HG02798 (cell line): ENCODE data around the gene RAC2.
A peak's percentile ranks its signal among the peaks of the same experiment; 100 is the strongest.
"Not testable (repeated sequence)": the region's sequence is repeated elsewhere in the genome, so short reads cannot be mapped to it uniquely, and the experiment has no call there.

Experiments used
- ATAC-seq: cut with Tn5 transposase; IDR thresholded peaks from one replicate; pipeline ENCODE4 v1.9.1; 2021; ENCODE audit warnings: mild to moderate bottlenecking; ENCODE audit not compliant: unreplicated experiment, poor library complexity

Gene RAC2

DNA sequence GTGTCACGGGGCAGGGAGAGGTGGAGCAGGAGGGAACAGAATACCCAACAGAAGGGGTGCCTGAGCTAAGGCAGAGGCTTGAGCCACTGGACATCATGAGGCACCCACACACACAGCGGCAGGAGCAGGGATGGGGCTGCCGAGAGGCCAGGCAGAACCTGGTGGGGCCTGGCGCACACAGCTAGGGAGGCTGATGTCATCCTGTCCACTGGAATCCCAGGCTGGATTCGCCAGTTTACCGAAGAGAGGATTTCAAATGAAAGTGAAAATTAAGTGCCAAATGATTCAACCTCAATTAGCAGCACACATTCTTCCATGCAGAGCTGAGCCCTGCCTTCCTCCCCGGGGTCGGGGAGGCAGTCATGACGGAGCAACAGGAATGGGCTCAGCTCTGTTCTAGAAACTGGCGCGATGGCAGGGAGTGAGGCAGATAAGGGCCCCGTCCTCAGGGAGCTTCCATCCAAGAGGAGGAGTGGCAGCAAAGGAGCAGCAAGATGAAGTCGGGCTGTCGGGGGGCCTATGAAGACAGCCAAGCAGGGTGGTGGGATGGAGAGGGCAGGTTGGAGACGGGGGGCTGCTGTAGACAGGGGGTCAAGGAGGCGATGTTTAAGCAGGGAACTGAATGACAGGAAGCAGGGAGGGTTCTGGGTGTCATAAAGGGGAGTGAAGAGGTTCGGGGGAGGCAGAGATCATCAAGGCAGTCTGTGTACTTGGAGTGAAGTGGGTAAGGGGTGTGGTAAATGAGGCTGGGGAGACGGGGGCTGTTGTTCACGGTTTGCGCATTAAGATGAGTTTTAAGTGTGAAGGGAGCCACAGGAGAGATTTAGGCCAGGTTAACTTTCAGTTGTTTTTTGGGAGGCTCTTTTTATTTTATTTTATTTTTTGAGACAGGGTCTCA lies 6.4 kb downstream of the RAC2 start:
- ATAC-seq, result no peak

DNA sequence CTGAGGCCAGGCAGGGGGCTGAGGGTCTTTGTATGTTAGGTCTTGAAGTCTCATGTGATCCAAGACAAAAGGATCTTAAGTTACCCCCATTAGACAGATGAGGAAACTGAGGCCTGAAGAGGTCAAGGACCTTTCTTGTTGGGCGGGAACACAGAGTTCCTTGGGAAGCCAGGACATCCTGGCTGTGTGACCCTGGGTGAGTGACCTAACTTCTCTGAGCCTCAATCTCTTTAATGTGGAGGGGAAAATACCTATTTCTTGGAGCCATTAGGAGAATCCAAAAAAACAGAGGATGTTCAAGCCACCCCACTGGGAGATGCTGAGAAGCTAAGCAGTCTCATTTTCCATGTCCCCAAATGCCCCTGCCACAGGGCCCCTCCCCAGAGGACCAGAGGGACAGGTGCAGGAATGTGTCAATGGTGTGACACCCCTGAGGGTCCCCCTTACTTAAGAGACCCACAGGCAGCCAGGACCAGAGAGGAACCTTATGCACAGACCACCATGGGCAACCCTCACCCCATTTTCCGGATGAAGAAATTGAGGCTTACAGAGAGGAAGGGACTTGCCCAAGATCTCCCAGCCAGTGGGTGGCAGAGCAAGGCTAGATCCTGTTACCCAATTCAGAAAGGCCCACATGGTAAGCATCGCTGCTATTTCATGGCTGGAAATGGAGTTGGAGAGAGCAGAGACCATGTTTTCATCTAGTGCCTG lies 8.0 kb downstream of the RAC2 start:
- no peak for ATAC-seq

DNA sequence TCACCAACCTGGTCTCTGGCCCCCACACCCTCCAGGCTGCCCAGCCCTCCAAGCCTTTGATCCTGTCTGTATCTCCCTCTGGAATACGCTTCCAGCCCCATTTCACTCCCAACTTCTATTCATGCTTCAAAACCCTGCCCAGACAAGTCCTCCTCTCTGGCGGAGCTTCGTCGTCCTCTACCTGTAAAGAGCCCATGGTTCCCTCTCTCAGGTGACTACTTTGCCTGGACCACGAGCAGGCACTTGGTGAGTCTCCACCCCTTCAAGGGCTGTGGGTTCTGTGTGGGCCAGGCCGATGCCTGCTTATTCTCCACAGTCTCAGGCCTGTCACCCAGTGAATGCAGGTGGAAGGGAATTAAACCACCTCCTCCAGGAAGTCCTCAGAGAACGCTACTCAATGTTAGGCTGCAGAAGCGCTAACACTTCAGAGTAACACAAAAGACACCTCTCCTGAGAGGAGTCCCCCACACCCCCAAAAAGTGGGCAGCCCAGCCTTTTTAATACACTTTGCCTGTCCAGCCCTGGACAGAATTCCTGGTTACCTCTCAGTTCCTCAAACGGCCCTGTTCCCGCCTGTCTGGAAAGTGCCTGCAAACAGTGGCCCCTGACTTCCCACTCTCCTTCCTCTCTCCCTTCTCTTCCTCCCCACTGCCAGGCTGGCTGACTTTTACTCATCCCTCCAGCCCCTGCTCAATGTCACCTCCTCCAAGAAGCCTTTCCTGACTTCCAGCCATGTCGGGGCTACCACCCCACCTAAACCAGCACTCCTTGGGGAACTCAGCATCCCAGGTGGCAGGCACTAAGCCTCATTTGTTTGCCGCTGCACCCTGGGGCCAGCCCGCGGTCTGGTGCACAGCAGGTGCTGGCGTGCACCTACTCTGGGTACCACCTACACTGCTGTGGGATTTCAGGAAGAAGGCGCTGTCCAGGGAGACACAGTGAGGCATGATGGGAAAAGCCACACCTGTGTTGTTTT lies 9.0 kb downstream of the RAC2 start:
- ATAC-seq, result no peak

DNA sequence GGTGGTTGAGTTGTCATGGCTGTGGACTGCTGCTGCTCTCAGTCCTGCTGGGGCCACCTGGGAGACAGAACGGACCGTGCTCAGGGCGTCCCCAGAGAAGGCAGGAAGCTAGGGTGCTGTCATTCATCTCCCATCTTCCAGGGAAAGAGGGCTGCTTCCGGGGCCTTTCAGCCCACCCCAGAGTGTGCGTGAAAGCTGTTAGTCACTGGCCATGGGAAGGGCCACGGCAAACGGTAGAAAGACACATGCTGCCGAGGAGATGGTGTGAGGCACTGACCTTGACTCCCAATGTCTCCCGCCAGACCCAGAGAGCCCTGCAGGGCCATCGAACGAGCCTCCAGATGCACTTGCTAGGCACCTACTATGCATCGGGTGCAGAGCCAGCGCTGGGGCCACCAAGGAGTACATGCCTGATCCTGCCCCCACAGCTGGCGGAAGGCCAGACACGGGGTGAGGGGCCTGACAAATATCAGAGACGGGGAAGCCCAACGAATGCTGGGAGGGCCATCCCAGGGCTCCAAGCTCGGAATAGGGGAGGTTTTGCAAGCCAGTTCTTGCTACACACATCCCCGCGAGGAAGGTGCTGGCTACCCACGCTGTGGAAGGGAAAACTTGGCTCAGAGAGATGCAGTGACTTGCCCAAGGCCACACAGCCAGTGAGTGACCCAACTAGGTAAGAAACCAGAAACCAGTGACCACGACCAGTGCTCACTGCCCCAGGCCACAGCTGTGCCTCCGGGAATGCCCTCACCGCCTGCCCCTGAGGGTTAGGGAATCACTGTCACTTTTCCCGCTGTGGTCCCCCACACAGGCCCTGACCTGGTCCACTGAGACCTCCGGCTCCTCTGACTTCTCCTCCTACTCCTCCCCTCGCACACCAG lies 10.1 kb downstream of the RAC2 start:
- no peak for ATAC-seq

DNA sequence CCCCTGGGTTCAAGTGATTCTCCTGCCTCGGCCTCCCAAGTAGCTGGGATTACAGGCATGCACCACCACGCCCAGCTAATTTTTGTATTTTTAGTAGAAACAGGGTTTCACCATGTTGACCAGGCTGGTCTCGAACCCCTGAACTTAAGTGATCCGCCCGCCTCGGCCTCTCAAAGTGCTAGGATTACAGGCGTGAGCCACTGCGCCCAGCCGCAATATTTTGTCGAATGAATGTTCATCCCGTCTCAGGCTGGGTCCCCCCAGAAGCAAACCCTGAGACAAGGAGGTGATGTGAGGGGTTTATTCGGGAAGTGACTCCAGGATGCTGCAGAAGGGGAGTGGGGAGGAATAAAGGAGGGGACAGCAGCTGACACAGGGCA lies 10.7 kb downstream of the RAC2 start:
- not testable (repeated sequence) for ATAC-seq

DNA sequence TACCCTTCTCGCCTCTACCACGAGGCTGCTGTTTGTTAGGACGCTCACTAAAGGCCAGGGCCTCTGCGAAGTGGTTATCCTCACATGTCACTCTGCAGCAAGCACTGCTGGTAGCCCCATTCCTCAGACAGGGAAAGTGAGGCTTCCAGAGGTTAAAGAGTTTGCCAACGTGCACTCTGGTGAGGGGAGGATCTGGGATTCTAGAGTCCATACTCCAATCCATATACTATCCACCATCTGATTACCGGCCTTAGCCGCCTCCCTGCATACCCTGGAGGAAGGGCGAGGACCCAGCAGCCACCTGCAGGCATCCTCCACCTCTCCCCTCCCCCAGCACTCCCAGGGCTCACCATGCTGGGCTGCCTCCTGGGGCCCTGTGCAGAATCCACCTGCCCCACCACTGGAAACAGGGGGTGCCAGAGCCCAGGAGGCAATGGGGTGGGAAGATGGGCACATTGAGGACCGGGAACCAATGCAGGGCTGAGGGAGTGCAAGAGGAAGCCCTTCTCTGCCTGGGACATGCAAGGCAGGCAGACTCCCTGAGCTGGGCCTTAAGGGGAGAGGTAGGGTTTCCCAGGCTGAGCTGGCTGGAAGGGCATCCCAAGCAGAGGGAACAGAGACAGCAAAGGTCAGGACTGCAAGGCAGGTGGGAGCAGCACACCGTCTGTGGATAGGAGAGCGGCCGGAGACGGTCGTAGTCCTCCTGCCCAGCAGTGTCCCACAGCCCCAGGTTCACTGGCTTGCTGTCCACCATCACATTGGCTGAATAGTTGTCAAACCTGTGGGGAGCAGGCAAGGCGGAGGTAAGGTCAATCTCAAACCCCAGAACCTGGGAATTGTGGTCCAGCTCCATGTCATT lies 11.7 kb downstream of the RAC2 start:
- no peak for ATAC-seq

DNA sequence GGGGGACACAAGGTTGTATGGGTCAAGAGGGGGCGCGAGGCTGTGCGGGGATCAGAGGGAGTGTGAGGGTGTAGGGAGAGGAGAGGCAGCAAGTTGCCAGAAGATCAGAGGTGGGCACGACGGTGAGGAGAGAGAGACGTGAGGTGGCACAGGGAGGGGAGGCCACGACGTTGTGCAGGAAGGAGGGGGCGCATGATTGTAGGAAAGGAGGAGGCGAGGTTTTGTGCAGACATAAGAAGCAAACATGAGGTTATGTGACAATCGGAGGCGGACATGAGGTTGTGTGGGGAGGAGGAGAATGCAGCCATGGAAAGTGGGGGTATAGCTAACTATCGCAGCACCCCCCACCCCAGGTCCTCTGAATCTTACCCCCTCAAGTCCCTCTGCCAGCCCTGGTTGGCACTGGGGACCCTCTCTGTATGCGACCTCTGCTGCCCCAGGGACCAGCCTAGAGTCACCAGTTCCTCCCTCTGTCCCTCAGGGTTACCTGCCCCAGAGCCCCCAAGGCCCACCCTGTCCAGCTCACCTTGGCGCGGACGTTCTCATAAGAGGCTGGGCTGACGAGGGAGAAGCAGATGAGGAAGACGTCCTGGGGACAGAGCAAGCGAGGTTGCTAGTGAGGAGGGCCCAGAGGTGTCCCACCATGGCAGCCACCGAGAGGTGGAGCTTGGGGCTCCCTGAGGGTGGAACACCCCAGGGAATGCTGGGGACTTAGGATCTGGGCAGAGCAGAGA lies 12.5 kb downstream of the RAC2 start:
- no peak for ATAC-seq

DNA sequence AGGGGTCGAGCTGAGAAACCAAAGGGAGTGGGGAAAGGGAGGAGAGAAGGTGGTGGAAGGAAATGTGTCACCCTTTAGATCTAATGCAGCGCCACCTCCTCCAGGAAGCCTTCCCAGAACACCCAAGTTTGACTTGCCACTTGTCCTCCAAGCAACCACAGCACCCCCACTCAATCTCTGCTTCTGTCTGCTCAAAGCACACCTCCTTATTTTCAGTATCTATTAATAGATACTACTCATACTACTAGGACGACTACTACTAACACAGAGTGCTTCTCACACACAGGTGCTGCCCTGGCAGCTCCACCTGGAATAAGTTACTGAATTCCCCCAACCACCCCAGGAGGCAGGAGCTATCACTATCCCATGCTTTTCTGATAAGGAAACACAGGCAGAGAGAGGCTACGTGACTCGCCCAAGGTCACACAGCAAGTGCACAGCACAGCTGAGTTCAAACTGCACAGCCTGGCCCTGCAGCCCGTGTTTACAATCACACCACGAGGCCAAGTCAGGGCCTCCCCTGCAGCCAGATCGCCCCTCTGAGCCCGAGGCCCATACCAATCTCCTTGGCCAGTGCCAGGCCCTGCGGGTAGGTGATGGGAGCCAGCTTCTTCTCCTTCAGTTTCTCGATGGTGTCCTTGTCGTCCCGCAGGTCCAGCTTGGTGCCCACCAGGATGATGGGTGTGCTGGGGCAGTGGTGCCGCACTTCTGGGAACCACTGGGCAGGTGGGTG lies 13.2 kb downstream of the RAC2 start:
- ATAC-seq, result peak; percentile 41

DNA sequence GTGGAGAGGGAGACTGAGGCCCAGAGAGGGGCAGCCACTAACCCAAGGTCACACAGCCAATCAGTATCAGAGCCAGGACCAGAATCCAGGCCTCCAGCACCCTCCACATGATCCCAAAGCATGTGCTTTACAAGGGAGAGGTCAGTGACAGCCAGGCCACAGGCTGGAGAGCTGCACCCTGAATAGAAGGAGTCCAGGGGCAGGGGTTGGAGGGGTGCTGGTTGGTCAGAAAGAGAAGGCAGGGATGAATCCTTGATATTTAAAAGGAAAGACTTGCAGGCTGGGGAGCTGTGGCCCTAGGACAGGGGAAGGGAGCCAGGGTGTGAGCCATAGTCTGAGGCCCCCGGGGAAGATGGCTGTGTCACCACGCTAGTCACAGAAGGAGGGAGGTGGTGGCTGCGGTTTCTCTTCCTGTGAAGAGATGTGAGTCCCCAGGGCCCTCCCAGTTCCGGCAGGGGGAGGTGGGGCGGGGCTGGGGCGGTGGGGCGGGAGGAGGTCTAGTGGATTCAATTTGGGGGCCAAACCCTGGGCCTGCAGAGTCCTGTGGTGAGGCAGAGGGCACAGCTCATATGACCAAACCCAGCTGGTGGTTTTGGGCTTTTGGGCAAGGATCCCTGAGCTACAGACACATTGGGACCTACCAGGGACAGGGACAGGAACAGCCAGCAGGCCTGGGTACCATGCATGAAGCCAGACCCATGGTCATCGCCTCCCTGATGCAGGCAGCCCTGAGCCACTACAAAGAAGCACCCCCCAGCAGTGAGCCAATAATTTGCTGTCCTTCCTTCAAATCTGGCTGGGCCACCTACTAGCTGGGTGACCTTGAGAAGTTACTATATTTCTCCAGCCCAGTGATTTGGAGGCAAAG lies 14.0 kb downstream of the RAC2 start:
- peak; percentile 46 for ATAC-seq

DNA sequence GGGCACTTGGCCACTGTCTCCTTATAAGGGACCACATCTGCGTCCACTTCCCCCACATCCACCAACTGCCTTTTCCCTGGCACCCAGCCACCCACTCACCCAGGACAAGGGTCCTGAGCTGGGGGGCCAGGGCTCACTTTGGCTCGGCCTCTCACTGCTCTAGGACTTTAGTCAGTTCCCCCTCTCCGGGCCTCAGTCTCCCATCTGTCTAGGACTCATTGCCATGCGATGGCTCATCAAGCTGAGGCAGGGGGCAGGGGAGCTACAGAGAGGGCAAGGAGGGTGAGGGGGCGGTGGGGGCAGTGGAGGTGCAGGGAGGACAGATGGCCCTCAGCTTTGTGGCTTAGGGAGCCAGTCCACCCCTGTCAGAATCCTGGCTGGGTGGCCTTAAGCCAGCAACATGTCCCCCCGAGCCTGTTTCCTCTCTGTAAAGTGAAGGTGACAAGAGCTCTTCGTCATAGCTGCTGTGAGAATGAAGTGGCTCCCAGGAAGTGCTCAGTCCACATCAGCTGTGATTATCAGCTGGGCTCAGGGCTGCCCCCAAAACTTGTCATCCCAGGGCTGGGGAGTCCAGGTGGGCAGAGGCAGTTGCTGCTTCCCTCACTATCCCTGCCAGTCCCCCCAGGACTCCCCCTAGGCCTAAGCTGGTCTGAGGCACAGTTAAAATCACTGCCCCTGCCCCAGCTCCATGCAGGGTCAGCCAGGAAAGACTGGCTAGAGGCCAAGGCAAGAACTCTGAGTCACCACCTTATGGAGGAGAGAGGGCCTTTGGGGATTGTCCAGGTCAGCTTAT lies 14.9 kb downstream of the RAC2 start:
- ATAC-seq, result no peak

DNA sequence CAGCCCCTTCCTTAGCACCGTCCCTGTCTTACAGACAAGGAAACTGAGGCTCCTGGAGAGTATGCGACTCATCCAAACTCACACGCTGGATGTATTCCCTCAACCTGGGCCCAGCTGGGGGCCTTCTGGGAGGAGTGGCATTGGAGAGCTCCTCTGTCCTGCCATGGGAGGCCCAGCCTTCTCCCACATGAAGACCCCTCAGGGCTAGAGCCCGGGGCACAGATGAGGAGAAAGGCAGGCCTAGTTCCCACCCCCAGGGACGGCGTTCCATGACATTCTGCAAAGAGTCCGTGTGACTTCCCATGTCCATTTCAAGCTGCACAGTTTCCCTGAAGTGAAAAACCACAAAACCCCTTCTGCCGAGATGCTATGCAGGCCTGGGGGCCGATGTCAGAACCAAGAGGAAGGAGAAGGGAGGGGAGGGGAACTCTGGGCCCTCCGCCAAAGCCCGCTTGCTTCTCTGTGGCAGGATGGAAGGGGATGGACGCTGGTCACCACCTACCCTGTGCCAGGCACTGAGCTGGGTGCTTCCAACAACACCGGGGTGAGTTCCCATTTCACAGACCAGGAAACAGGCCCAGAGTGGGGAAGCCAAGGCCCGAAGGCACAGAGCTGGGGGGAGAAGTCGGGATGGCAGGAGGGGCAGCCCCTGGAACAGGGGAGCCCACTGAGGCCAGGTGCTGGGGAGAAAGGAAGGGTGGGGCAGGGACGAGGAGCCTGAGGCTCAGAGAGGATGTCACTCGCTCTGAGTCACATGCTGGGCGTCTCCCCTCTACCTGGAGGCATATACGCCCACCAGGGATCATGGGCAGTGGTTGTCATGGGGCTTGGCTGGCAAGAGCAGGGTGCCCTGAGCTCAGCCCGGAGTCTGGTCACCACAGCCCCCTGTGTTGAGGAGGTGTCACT lies 15.7 kb downstream of the RAC2 start:
- ATAC-seq, result no peak

DNA sequence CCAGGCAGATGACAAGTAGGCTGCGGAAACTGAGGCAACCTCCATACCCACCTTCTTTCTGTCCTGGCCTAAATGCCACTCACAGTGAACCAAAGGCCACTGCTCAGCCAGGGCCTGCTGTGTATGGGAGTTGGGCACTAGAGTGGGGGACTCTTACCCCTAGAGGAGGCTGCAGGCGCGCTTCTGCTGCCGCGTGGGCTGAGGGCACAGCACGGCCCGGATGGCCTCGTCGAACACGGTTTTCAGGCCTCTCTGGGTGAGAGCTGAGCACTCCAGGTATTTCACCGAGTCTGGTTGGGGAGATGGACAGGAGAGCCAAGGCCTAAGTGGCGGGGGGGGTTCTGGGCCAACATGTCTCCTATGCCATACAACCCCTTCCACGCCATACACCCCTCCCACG lies 17.6 kb downstream of the RAC2 start:
- ATAC-seq, result no peak

DNA sequence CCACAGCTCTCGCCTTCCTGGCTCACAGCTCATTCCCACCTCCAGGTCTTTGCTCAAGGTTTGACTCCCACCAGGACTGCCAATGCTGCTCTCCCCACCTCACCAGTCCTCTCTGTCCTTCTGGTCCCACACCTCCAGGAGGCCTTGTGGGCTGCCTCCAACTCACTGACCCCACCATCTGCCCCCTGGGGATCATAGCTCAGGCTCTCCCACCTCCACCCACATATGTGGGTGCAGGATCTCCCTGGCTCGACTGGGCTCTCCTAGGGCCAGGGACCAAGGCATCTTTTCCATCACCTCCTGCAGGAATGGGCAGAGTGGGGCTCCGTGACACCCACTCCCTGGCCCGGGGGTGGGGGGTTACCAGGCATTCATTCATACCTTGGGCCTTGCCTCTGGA lies 18.0 kb downstream of the RAC2 start:
- ATAC-seq, result no peak

DNA sequence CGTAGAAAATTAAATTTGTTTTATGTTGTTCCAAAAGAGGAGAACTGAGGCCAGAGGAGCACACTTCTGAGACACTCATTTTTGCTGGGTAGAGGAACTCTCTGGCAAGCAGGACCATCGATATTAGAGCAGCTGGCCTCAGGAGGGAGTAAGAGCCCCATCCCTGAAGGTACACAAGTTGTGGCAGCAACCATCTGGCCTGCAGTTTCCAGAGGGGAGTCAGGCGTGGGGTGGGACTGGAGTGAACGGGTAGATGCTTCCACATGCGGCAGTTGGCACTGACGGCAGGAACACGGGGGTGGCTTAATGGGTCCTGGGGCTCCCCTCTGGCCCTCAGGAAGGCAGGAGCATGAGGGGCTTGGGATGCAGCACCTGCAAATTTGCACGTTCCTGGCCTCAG lies 18.6 kb downstream of the RAC2 start:
- no peak for ATAC-seq
